Measurements from ENCODE around the gene TMEM258.

Gene TMEM258

GRCh38 chr11:61817471-61818202, 25.2 kb upstream of the TMEM258 start:
- no peak for DNase-seq

GRCh38 chr11:61816736-61817455, 24.5 kb upstream of the TMEM258 start, which contains the start of gene FADS1:
Gene FADS1, minus strand, starts transcription at chr11:61817003. Its CDS starts 74 bp downstream, at chr11:61816929.
- peak; percentile 96 for DNase-seq

DNA sequence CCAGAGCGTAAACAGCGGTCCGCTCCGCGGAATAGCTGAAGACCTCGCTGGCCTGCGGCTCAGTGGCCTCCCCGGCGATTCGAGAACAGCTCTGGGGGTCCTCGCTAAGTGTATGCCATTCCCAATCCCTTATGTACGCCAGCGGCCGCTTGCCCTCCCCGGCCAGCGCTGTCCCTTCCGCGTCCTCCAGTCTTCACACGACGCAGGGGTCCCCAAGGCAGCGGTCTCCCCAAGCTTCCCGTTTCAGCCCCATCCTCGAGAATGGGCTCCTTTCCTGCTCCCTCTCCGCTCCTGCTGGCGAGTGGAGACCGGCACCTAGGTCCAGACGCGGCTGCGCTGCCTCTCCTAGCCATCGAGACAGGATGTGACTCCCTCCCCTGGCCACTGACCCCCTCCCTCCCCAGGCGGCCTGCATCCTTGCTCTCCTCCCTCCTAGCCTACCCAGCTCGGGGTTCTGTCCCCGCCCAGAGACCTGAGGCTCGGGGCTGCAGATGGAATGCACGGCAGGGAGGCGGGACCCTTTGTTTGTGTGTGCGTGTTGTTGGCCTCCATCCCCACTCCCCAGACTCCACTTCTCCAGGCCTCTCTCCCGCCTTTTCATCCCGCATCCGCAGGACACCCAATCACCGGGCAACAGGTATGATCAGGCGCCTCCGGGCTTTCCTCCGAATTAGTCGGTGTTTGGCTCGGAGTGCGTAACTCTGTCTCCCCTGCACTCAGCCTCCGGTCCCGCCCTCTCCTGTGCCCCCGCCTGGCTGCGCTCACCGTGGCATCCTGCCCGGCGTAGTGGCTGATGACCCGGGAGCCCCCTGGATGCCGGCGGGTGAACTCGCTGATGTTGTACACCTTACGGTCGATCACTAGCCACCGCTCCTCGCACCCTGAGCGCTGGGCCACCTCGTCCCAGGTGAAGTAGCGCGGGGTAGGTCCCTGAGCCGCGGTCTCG, 23.7 kb upstream of the TMEM258 start:
- DNase-seq: peak; percentile 73

DNA sequence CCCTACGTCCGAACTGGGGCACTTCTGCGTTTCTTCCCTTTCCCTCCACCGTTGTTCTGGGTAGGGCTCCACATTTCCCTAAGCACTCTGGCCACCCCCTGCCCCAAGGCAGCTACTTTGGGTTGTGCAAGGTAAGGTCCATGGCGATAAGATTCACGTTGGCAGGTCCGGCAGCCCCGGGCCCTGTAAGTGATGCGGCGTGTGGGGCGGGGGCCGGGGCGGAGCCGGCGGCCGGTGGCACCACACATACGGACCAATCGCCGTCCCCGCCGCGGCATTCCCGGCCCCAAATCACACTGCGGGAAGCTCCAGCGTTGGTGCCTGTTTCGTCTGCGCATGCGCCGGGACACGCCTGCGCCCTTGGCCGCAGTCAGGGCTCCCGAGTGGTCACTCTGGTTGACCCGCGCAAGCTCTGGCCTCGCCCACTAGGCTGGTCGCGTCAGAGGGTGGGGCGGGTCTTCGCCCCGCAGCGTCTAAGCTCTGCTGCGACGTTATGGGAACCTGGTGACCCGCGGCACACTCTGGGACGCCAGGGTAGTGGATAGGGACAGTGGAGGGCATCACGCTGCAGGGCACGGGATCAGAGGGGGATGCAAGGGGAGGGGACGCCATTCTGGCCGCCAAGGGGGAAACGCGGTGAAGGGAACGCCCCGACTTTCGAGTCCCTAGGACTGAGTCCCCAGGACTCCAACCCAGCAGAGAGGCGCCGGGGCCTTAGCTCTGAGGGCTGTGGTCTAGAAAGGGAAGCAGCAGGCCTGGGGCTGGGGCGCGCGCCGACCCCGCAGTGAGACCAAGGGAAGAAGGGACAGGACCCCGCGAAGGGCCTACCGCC, 22.8 kb upstream of the TMEM258 start:
- DNase-seq: peak; percentile 91

- DNase-seq: peak; percentile 67
Measured at GRCh38 chr11:61814247-61814957, 22.0 kb upstream of the TMEM258 start.

- no peak for DNase-seq
Measured at GRCh38 chr11:61812736-61813411, 20.5 kb upstream of the TMEM258 start.

DNA sequence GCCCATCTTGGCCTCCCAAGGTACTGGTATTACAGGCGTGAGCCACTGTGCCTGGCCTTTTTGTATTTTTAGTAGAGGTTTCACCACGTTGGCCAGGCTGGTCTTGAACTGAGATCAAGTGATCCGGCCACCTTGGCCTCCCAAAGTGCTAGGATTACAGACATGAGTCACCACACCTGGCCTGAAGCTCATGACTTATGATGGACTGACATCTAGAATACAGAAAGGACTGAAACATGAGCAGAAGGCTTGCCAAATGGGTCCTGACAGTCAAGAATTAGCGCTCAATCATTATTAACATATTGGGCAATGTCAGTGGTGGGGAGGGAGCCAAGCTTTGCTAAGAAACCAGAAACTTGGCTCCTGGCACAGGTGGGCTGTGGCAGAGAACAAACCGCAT, 19.4 kb upstream of the TMEM258 start:
- DNase-seq: no peak

DNA sequence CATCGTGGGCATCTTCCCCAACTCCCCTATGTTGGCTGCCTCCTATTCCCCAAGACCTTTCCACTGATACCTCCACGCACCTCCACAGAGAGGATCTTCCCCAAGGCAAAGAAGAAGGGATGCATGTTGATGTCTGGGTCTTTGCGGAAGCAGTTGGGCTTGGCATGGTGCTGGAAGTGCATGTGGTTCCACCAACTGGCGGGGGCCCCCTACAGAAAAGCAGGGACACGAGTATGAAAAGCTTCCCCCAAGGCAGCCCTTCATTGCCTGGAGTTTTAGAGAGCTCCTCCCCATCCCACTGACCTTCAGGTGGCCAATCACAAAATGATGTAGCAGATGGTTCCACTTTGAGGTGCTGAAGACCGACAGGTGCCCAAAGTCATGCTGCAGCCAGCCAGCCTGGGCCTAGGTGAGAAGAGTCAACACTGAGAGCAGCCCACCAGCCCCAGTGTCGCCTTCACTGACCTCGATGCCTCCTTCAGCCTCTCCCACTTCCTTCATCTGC, 18.3 kb upstream of the TMEM258 start:
- DNase-seq: no peak

DNA sequence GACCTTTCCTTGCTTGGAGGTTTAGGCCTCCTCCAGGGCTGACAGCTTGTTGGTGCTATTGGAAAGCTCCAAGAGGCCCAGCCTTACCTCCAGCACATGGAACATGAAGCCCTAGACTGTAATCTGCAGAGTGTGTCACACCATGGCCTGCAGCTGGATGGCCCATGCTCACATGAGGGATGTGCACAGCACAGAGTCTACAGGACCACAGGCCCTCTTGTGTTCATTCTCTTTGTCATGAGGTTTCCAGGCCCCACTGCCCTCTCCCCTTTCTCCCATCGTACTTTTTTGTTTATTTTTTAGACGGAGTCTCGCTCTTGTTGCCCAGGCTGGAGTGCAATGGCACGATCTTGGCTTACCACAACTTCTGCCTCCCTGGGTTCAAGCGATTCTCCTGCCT, 14.4 kb upstream of the TMEM258 start:
- DNase-seq: no peak

DNA sequence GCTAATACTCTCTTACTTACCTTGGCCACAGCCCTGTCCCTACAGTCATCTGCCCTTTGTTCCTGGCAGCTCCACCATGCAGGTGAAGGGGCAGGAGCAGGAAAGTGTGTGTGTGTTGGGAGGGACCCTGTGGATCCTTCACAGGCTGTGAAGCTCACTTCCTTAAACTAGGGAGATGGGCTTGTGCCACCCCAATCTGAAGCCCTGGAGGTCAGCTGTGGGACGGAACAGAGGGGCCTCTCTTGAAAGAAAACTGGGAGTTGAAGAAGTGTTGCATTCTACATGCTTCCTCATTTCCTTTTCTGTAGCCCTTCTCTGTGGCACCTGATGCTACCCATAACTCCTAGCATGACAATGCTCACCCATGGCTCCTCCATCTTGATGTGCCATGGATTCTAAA, 12.7 kb upstream of the TMEM258 start:
- DNase-seq: no peak

- no peak for DNase-seq
Measured at GRCh38 chr11:61803889-61804647, 11.7 kb upstream of the TMEM258 start.

DNA sequence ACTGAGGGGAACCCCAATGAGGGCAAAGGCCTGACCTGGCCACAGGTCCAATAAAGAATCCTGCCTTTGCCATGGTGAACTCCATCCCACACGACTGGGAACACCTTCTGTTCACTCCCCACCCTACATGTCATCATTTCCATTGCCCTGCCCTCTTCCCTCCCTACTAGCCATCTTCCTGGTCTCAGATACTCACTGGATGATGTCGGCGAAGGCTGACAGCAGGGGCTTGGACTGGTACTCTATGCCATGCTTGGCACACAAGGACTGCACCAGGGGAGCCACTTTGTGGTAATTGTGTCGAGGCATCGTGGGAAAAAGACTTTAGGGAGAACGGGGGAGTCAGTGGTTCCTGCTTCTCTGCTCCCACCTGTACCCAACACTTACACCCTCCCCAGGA, 10.2 kb upstream of the TMEM258 start:
- DNase-seq: no peak

DNA sequence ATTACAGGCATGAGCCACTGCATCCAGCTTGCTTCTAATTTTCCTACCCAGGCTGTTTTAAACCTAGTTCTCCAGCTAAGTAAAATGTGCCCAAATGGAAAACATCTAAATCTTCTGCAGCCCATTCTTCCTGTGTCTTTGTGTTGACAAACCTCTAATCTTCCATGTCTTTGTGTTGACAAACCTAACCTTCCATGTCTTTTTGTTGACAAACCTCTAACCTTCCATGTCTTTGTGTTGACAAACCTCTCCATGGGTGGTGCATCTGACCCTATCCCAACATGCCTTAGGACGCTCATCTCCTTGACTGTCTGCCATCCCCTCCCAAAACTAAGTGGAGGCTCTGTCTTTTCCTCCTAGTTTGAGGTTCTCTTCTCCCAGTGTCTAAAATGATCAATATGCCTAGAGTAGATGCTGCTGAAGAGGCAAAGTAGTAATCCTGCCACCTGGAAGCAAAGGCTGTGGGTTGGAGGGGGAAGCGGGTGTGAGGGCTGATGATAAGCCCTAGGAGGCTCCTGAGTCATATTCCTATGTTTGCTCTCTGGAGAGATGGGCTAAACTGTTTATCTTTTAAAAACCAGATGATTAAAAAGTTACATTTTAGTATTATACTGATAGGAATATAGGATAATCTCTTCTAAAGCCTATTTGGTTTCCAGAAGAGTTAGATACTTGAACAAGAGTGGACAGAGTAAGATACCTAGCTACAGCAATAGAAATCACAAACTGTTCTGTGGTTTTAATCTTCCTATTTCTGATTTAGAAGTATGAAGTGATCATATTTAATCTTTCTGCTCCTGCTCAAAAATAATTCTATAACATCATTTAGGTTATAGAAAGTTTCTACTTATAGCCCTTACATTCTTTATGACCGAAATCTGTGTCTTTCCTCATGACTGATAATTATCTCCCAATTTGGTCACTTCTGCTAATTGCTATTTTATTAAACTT, 8.2 kb upstream of the TMEM258 start:
- peak; percentile 83 for DNase-seq

- no peak for DNase-seq
Measured at GRCh38 chr11:61799665-61800284, 7.4 kb upstream of the TMEM258 start.

GRCh38 chr11:61797263-61797944, 5.0 kb upstream of the TMEM258 start:
- DNase-seq: peak; percentile 89

DNA sequence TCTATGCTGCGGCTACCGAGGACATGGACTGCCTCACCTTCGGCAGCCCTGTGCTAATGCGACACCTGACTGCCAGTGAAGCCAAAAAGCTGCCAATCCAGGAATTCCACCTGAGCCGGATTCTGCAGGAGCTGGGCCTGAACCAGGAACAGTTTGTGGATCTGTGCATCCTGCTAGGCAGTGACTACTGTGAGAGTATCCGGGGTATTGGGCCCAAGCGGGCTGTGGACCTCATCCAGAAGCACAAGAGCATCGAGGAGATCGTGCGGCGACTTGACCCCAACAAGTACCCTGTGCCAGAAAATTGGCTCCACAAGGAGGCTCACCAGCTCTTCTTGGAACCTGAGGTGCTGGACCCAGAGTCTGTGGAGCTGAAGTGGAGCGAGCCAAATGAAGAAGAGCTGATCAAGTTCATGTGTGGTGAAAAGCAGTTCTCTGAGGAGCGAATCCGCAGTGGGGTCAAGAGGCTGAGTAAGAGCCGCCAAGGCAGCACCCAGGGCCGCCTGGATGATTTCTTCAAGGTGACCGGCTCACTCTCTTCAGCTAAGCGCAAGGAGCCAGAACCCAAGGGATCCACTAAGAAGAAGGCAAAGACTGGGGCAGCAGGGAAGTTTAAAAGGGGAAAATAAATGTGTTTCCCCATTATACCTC, 3.6 kb upstream of the TMEM258 start:
- DNase-seq: no peak

GRCh38 chr11:61795459-61795858, 3.1 kb upstream of the TMEM258 start:
- DNase-seq: no peak

Measured in hematopoietic multipotent progenitor cell treated with erythropoietin and hydrocortisone succinate and interleukin-3 and kit ligand, for 8 days (in vitro differentiated cells).